ENCODE data around the gene HOXA3. TPM values are rescaled to one million over a fixed set of nuclear protein-coding genes. Genes with fewer than 3 reads are reported as not detected.

HOXA3 gene
- total and polyA plus RNA-seq, 2 of the 8 experiments (the other 6 are each of a cell fraction or from before 2014, with no cell fraction given) = not detected

DNA sequence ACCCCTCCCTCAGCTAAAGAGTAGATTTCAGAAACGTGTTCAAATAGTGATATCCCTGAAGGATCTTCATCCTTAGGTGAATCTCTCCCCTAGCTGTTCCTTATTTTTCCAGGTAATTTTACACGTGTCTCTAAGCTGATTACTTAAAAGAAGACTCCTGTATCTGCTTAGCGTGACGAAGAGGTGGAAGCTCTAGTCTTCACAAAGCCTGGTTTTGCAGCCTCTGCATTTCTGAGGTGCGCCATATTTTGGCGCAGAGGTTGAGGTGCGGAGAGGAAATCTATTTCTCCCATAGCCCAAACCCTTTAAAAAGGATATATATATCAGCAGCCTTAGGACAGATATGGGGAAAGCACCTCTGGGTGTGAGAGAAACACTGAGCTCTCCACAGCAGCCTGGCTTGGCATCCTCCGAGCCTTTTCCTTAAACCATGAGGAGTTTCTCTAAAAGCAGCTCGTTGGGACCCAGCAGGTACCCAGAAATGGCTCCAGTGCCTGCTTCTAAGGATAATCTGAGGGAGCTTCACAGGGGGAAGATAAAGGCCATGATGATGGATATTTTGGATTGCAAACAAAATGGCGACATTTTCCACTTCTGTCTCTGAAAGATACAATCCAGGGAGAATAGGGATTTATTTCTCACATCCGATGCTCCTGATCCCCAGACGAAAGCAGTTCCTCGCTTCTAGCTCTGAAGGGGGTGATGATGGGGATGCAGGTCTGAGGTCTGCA, 46.9 kb downstream of the HOXA3 start:
- no peak overlapping the region for H2AK5ac ChIP-seq (ENCODE audit: low read depth, low read length)
- TF ChIP-seq CBX8 (IDR thresholded peaks at IDR 0.05; ENCODE audit: borderline replicate concordance, low read depth, low read length) = no peak
- no peak for TF ChIP-seq EZH2 (IDR thresholded peaks at IDR 0.05; ENCODE audit: low read depth, low read length, severe bottlenecking)
- TF ChIP-seq RNF2 (IDR thresholded peaks at IDR 0.05; ENCODE audit: borderline replicate concordance, low read depth, low read length, missing control alignments, poor library complexity, severe bottlenecking) = peak; percentile 54
- no peak for TF ChIP-seq KDM5A (IDR thresholded peaks at IDR 0.05; ENCODE audit: low read length)
- TF ChIP-seq SP1 (IDR thresholded peaks at IDR 0.05; ENCODE audit: low read depth, low read length) = no peak
- no peak for TF ChIP-seq CEBPB (IDR thresholded peaks at IDR 0.05; ENCODE audit: low read depth, low read length)
- TF ChIP-seq SUZ12 (IDR thresholded peaks at IDR 0.05; ENCODE audit: low read length) = no peak
- no peak overlapping the region for H2BK15ac ChIP-seq (ENCODE audit: low read length)
- no peak overlapping the region for H3K23ac ChIP-seq (ENCODE audit: insufficient read length)
- no peak overlapping the region for H2AFZ ChIP-seq (ENCODE audit: low read length)
- DNase-seq (ENCODE audit: low read depth in 1 of 2, low spot score in 2 of 2) (no peak), FAIRE-seq (no peak)
- H3K27ac ChIP-seq (ENCODE audit: low read depth, low read length) = no peak overlapping the region
- 18% methylated on average over 13 of the region's 13 CpGs; no CpG with 5 or more reads in 1 of the 2 experiments for WGBS, 2 experiments (ENCODE audit: extremely low coverage in 1 of 2, insufficient coverage in 1 of 2, insufficient read length in 1 of 2, insufficient replicate concordance in 2 of 2, low coverage in 1 of 2, low lambda C conversion rate in 2 of 2, missing lambda C conversion rate in 1 of 2)
- H3K79me1 ChIP-seq (ENCODE audit: low read depth, low read length) = no peaks in the 10 kb centered on the region
- H3K14ac ChIP-seq (ENCODE audit: insufficient read length) = no peak overlapping the region
- no peaks in the 10 kb centered on the region for H3K79me2 ChIP-seq (ENCODE audit: control insufficient read depth in 1 of 2, insufficient read depth in 2 of 2, low read length in 2 of 2)
- H3K4me2 ChIP-seq (ENCODE audit: insufficient read depth in 1 of 2, low read depth in 2 of 2, low read length in 2 of 2) = no peak overlapping the region
- H3K9ac ChIP-seq (replicated peaks in 1 of 4; ENCODE audit: extremely low read depth in 1 of 4, low read depth in 3 of 4, low read length in 3 of 4) = no peak overlapping the region
- CTCF ChIA-PET (ENCODE audit: partially characterized antibody) = interaction anchor here (0.8 to 2.9 kb wide), 10 partner anchors 9 to 65 kb away, joined by 3 to 13 read pairs (median 4); partner anchors contain the start of gene HOXA5
- H2BK120ac ChIP-seq (replicated peaks; ENCODE audit: low read depth, low read length) = no peak overlapping the region
- peaks cover 21 to 38% of the 10 kb centered on the region in 2 experiments for H4K20me1 ChIP-seq (replicated peaks in 1 of 2; ENCODE audit: control insufficient read depth in 1 of 2, insufficient read depth in 2 of 2, low read length in 2 of 2)
- H2BK20ac ChIP-seq (ENCODE audit: low read length) = no peak overlapping the region
- H3K27me3 ChIP-seq (replicated peaks in 1 of 4; ENCODE audit: control insufficient read depth in 3 of 4, extremely low read depth in 1 of 4, insufficient read depth in 3 of 4, low read length in 3 of 4) = peaks cover 98 to 100% (median 99%) of the 10 kb centered on the region in 4 experiments
- H3K4ac ChIP-seq (replicated peaks; ENCODE audit: insufficient read length, low read depth, low read length) = no peak overlapping the region
- H2BK12ac ChIP-seq (ENCODE audit: low read depth, low read length) = no peak overlapping the region
- no peak overlapping the region for H4K91ac ChIP-seq (replicated peaks; ENCODE audit: insufficient read length, low read length)
- POLR2A ChIA-PET (ENCODE audit: partially characterized antibody) = interaction anchor here (1.1 to 2.8 kb wide), 3 partner anchors 9 to 13 kb away, joined by 3 to 6 read pairs (median 5); partner anchors contain the start of gene HOXA1
- no peaks in the 10 kb centered on the region for H3K9me3 ChIP-seq (ENCODE audit: insufficient read depth in 2 of 2, low read depth in 1 of 2, low read length in 1 of 2)
- 0 out of 2 replicates have a peak, but pooled peaks cover 1% of the 10 kb centered on the region for H3K23me2 ChIP-seq (ENCODE audit: low read depth, low read length)
- no peak overlapping the region for H4K5ac ChIP-seq (ENCODE audit: insufficient read length, low read depth, low read length)
- H2BK5ac ChIP-seq (ENCODE audit: low read depth, low read length) = no peak overlapping the region
- H3K18ac ChIP-seq (ENCODE audit: extremely low read depth, low read length) = no peak overlapping the region
- no peak overlapping the region for H3K4me3 ChIP-seq (ENCODE audit: extremely low read depth in 1 of 4, insufficient read depth in 2 of 4, low read depth in 3 of 4, low read length in 4 of 4)
- peaks cover 0 to 16% (median 11%) of the 10 kb centered on the region in 4 experiments; a peak in 6 of 7 replicates for H3K4me1 ChIP-seq (replicated peaks in 1 of 4; ENCODE audit: control insufficient read depth in 3 of 4, insufficient read depth in 4 of 4, low read length in 3 of 4)
- H3K56ac ChIP-seq (replicated peaks; ENCODE audit: insufficient read length, low read depth, low read length) = no peak overlapping the region
- H3K36me3 ChIP-seq (ENCODE audit: control insufficient read depth in 2 of 4, insufficient read depth in 4 of 4, low read length in 3 of 4) = peaks cover 0 to 11% (median 0%) of the 10 kb centered on the region in 4 experiments; a peak in 1 of 8 replicates
- H4K8ac ChIP-seq (ENCODE audit: extremely low read depth, insufficient read depth, low read length) = no peak overlapping the region
